Vagina (tissue), 2 donors: Measurements from ENCODE around the gene TP73.

ENCODE experiments used
- POLR2A ChIP-seq, 2 donors: fragments of 450-650 bp; IDR thresholded peaks; one replicate each; pipeline ENCODE4 v1.6.1; 2017; ENCODE audit warnings: antibody characterized with exemption in 2 of 2, mild to moderate bottlenecking in 2 of 2, moderate library complexity in 2 of 2
- TF ChIP-seq, protein P1 (sequence below), 3 experiments: fragments of 450-650 bp in 2 of 3; fragments of 200-600 bp in 1 of 3; sonication (generic) in 1 of 3; IDR thresholded peaks; one replicate each; pipeline ENCODE4 v1.5.1; 2017 to 2019; ENCODE audit warnings: antibody characterized with exemption in 3 of 3, mild to moderate bottlenecking in 2 of 3, moderate library complexity in 2 of 3

DNA sequence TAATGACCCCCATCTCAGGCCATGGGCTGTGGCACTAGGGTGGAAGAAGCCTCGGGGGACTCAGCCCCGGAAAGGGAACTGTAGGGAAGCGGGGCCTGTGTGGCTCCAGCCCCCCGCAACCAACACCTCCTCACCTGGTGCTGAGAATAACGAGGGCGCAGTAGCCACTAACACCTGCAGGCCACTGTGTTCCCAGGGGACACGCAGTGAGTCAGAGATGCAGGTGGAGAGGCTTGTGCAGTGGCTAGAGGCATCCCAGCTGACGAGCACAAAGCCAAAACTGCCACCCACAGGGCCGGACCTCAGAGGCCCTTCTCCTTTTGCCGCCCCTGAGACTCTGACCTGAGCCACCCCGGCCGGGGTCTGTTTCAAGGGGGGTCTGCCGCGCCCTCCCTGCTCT is 66.4 kb downstream of the TP73 start:
- TF ChIP-seq, protein P1, sequence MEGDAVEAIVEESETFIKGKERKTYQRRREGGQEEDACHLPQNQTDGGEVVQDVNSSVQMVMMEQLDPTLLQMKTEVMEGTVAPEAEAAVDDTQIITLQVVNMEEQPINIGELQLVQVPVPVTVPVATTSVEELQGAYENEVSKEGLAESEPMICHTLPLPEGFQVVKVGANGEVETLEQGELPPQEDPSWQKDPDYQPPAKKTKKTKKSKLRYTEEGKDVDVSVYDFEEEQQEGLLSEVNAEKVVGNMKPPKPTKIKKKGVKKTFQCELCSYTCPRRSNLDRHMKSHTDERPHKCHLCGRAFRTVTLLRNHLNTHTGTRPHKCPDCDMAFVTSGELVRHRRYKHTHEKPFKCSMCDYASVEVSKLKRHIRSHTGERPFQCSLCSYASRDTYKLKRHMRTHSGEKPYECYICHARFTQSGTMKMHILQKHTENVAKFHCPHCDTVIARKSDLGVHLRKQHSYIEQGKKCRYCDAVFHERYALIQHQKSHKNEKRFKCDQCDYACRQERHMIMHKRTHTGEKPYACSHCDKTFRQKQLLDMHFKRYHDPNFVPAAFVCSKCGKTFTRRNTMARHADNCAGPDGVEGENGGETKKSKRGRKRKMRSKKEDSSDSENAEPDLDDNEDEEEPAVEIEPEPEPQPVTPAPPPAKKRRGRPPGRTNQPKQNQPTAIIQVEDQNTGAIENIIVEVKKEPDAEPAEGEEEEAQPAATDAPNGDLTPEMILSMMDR (IDR thresholded peaks at IDR 0.05): no peak
- no peak for TF ChIP-seq POLR2A (IDR thresholded peaks at IDR 0.05)
